ENCODE data around the gene STT3A.

STT3A gene

DNA sequence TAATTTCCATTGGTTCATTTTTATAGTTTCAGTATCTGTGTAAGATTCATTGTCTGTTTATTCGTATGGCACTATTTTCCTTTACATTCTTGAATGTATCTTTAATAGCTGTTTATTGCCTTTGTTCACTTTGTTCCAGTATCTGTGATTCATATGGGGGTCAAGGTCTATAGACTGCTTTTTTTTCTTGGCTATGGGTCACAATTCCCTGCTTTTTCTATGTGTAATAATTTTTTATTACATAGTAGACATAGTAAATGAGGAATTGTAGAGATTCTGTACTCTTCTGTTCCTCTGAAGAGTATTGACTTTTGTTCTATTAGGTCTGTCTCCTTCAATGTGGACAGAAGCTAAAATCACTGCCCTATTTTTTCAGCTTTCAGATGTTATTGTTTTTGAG, 77.5 kb downstream of the STT3A start:
- DNase-seq, result no peak

DNA sequence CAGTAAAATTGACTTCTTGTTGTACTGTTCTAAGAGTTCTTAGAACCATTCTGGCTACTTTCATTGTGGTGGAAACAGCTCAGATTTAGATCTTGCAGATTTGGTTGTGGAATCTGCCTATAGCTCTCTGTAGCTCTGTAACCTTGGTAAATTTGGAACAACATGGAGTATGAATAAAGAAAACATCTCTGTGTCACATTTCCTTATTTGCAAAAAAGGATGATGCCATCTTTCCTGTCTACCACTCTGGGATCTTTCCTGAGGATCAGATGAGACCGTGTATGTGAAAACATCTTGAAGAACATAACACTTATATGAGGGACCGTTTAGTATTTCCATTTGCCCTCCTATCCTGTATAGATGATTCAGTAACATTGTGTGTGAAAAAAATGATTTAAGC, 78.9 kb downstream of the STT3A start:
- no peak for DNase-seq

All from NCI-H446 (cell line).